Skeletal muscle tissue (tissue), 2 donors: Measurements from ENCODE around the gene SEC23B. TPM values are rescaled to one million over a fixed set of nuclear protein-coding genes. Genes with fewer than 3 reads are reported as not detected.

Experiments used
- small RNA-seq: library from RNA; depleted of rRNA; stranded (forward); fragments of <200 nt; gene quantifications from one replicate; pipeline ENCODE3, GENCODE V24; 2014
- total RNA-seq: library from RNA; depleted of rRNA; stranded (reverse); fragments of >200 nt; gene quantifications from one replicate; pipeline ENCODE4 v1.2.3, GENCODE V29; 2014

SEC23B gene
- total RNA-seq, 1 donor from 2014 or later, result 26.6 TPM

Small RNA genes lying within 50 kb of the gene (small RNA-seq; reads per million reads assigned to genes)
- gene MIR3192 (not detected), gene RN7SL638P (not detected), gene RNU6ATAC34P (not detected)

Other genes starting within 250 kb of the SEC23B start
- gene ZNF133, start 219.4 kb upstream of the SEC23B start, total RNA-seq, result 16.7 TPM
- 1.0 TPM for gene DZANK1, start 40.9 kb upstream of the SEC23B start, total RNA-seq
- gene POLR3F, start 40.5 kb upstream of the SEC23B start, total RNA-seq, result 15.1 TPM
- gene RBBP9, start 10.7 kb upstream of the SEC23B start, total RNA-seq, result 6.8 TPM
- 126 TPM for gene SMIM26, start 59.5 kb downstream of the SEC23B start, total RNA-seq
- 21.4 TPM for gene DTD1, start 80.1 kb downstream of the SEC23B start, total RNA-seq